HCT116 (cell line): ENCODE data around the gene RASSF7.

ENCODE experiments used
- ATF3 ChIP-seq: IDR thresholded peaks from 2 replicates; pipeline ENCODE4 v1.6.1; 2012
- CTCF ChIP-seq, 3 experiments: fragments of 200-600 bp in 1 of 3; sonication (generic) in 1 of 3; IDR thresholded peaks in 2 of 3; conservative IDR thresholded peaks in 1 of 3; 2 replicates each; pipeline ENCODE4 v1.5.1; 2012 to 2017; ENCODE audit warnings: low read depth in 2 of 3, low read length in 2 of 3, antibody characterized with exemption in 1 of 3, borderline replicate concordance in 1 of 3, control low read depth in 1 of 3, mild to moderate bottlenecking in 1 of 3, mixed read lengths in 1 of 3, mixed run types in 1 of 3, moderate library complexity in 1 of 3; ENCODE audit not compliant: insufficient read depth in 1 of 3
- EZH2 ChIP-seq: fragments of 200-600 bp; sonication (generic); IDR thresholded peaks from 2 replicates; pipeline ENCODE4 v1.6.1; 2017; ENCODE audit warnings: antibody characterized with exemption, mixed run types
- EZH2phosphoT487 ChIP-seq: fragments of 200-600 bp; IDR thresholded peaks from 2 replicates; pipeline ENCODE4 v1.6.1; 2018; ENCODE audit warnings: antibody characterized with exemption, borderline replicate concordance
- MAX ChIP-seq: IDR thresholded peaks from 2 replicates; pipeline ENCODE4 v1.6.1; 2012
- POLR2A ChIP-seq: IDR thresholded peaks from 2 replicates; pipeline ENCODE4 v1.7.0; 2011; ENCODE audit warnings: borderline replicate concordance; ENCODE audit not compliant: insufficient read depth, insufficient read length; ENCODE audit errors: extremely low read depth
- POLR2AphosphoS5 ChIP-seq: IDR thresholded peaks from 2 replicates; pipeline ENCODE4 v1.6.1; 2011; ENCODE audit warnings: mild to moderate bottlenecking, low read depth, low read length, moderate library complexity
- RAD21 ChIP-seq: IDR thresholded peaks from 2 replicates; pipeline ENCODE4 v1.6.1; 2012; ENCODE audit warnings: low read depth, mild to moderate bottlenecking
- REST ChIP-seq: IDR thresholded peaks from 2 replicates; pipeline ENCODE4 v1.6.1; 2012; ENCODE audit warnings: low read depth
- SRF ChIP-seq: IDR thresholded peaks from 2 replicates; pipeline ENCODE4 v1.6.1; 2012; ENCODE audit warnings: low read depth
- TCF7L2 ChIP-seq: IDR thresholded peaks from 2 replicates; pipeline ENCODE4 v1.7.0; 2011; ENCODE audit warnings: borderline replicate concordance, inconsistent platforms; ENCODE audit not compliant: insufficient read depth, insufficient read length; ENCODE audit errors: extremely low read depth
- YY1 ChIP-seq: IDR thresholded peaks from 2 replicates; pipeline ENCODE4 v1.6.1; 2011; ENCODE audit warnings: low read length, low read depth, moderate library complexity, mild to moderate bottlenecking; ENCODE audit not compliant: insufficient replicate concordance; ENCODE audit errors: extremely low read depth
- ZBTB33 ChIP-seq: IDR thresholded peaks from 2 replicates; pipeline ENCODE4 v1.6.1; 2011; ENCODE audit warnings: mild to moderate bottlenecking, low read length, moderate library complexity; ENCODE audit not compliant: insufficient replicate concordance; ENCODE audit errors: extremely low read depth
- ZNF274 ChIP-seq: fragments of 200-500 bp; sonication (Bioruptor generic); IDR thresholded peaks from 2 replicates; pipeline ENCODE4 v1.6.1; 2014; ENCODE audit warnings: mild to moderate bottlenecking, low read depth, low read length, inconsistent platforms

- TF ChIP-seq CTCF (IDR thresholded peaks at IDR 0.05 in 2 of 3, conservative IDR thresholded peaks at IDR 0.05 in 1 of 3; ENCODE audit: borderline replicate concordance in 1 of 3, insufficient read depth in 1 of 3, low read depth in 2 of 3, low read length in 2 of 3) (no peak), ATF3 (no peak), POLR2AphosphoS5 (no peak), MAX (no peak), ZBTB33 (no peak), POLR2A (no peak), EZH2phosphoT487 (no peak), SRF (no peak), RAD21 (no peak), ZNF274 (no peak), EZH2 (no peak), YY1 (no peak), REST (no peak), TCF7L2 (no peak)
Measured at GRCh38 chr11:553988-554340, 6.8 kb upstream of the RASSF7 start.
